ENCODE data around the gene VPS37C. TPM values are rescaled to one million over a fixed set of nuclear protein-coding genes. Genes with fewer than 3 reads are reported as not detected.

VPS37C gene
- total and polyA plus RNA-seq, 2 of the 13 experiments (the other 11 are each of a cell fraction or from before 2014, with no cell fraction given) = 7.5 to 8.8 TPM

DNA sequence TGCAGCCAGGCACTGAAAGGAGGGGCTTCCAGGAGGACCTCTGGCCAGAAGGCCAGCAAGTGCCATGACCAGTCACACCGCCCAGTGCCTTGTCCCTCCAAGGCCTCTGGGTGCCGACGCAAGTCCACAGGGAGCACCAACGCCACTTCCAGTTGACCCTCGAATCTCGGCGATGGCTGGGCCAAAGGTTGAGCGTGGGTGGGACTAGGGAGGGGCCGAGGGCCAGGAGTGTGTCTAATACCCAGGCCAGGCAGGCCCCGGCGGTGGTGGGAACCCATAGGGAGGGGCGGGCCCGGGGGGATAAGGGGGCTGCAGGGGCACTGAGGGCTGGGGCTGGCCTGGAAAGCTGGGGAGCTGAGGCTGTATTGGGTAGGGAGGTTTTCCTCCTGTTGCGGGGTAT lies 29.6 kb downstream of the VPS37C start (continued):
- TF ChIP-seq ZNF572 (CRISPR knock-in tag; IDR thresholded peaks at IDR 0.05) = no peak
- no peak for TF ChIP-seq ZNF772 (CRISPR knock-in tag; IDR thresholded peaks at IDR 0.05)
- no peak for TF ChIP-seq RFX1 (IDR thresholded peaks at IDR 0.05)
- TF ChIP-seq SMAD1 (CRISPR knock-in tag; IDR thresholded peaks at IDR 0.05; ENCODE audit: borderline replicate concordance, low read depth) = no peak

- no peaks in the 10 kb centered on the region for H3K79me2 ChIP-seq (ENCODE audit: insufficient read depth, low read length)
- DNase-seq (ENCODE audit: low spot score) (no peak), ATAC-seq (no peak), FAIRE-seq (no peak)
- ChIA-PET POLR2A (no interaction called here), CTCF (ENCODE audit: low intra/inter-chr PET ratio, low total read pairs) (interaction anchor here (2.6 kb wide), 1 partner anchor 56 kb away, joined by 35 read pairs; no protein-coding TSS in a partner anchor)
- H2AFZ ChIP-seq (ENCODE audit: low read length) = no peak overlapping the region
- H3K27ac ChIP-seq (ENCODE audit: extremely low read length, insufficient read depth, low read length) = no peak overlapping the region
- peaks cover 6% of the 10 kb centered on the region for H3K4me1 ChIP-seq (ENCODE audit: insufficient read depth, low read length)
- no peaks in the 10 kb centered on the region for H3K9me3 ChIP-seq (ENCODE audit: low read length)
- H3K36me3 ChIP-seq (replicated peaks in 1 of 2; ENCODE audit: control insufficient read depth in 1 of 2, insufficient read depth in 2 of 2, low read length in 2 of 2) = peaks cover 4 to 12% of the 10 kb centered on the region in 2 experiments; a peak in 2 of 5 replicates
- H4K20me1 ChIP-seq (ENCODE audit: insufficient read depth, low read length) = no peaks in the 10 kb centered on the region
- H3K9ac ChIP-seq (ENCODE audit: insufficient read depth, low read depth, low read length) = no peak overlapping the region
- no TSS peak for BruUV-seq (replicated peaks)
- H3K4me2 ChIP-seq (ENCODE audit: low read depth, low read length) = no peak overlapping the region
- 99% methylated on average over 7 of the region's 8 CpGs for WGBS (ENCODE audit: low lambda C conversion rate)
- intact Hi-C loops (cut with micrococcal nuclease; ENCODE audit: unreplicated experiment) (no loop called here), in situ Hi-C loops (cut with HindIII; ENCODE audit: extremely low pct_ligation_motif_present, low pct_unique_long_range_greater_than_20kb) (no loop called here)
- 0 out of 5 replicates have a peak, but pooled peaks cover 0 to 1% of the 10 kb centered on the region in 2 experiments for H3K27me3 ChIP-seq (ENCODE audit: control insufficient read depth in 1 of 2, insufficient read depth in 2 of 2, low read length in 2 of 2)
- H3K4me3 ChIP-seq (replicated peaks in 1 of 3; ENCODE audit: insufficient read depth in 1 of 3, low read depth in 2 of 3, low read length in 3 of 3) = no peak overlapping the region
- TF ChIP-seq ZNF879 (CRISPR knock-in tag; IDR thresholded peaks at IDR 0.05) (no peak), RERE (CRISPR knock-in tag; IDR thresholded peaks at IDR 0.05; ENCODE audit: low read depth) (no peak), ARID3A (IDR thresholded peaks at IDR 0.05; ENCODE audit: low read depth, low read length) (no peak), NPAS2 (CRISPR knock-in tag; IDR thresholded peaks at IDR 0.05; ENCODE audit: borderline replicate concordance) (no peak), SMARCE1 (IDR thresholded peaks at IDR 0.05; ENCODE audit: borderline replicate concordance) (no peak), ZNF616 (CRISPR knock-in tag; IDR thresholded peaks at IDR 0.05; ENCODE audit: low read depth) (no peak), ZFP36 (IDR thresholded peaks at IDR 0.05; ENCODE audit: borderline replicate concordance, low read depth, low read length, partially characterized antibody) (no peak), ZNF333 (CRISPR knock-in tag; IDR thresholded peaks at IDR 0.05; ENCODE audit: borderline replicate concordance) (no peak), MYNN (CRISPR knock-in tag; IDR thresholded peaks at IDR 0.05; ENCODE audit: low read depth) (no peak), KMT2B (CRISPR knock-in tag; IDR thresholded peaks at IDR 0.05) (no peak), FOXA3 (CRISPR knock-in tag; IDR thresholded peaks at IDR 0.05) (no peak), LCORL (IDR thresholded peaks at IDR 0.05) (no peak), LCORL (CRISPR knock-in tag; IDR thresholded peaks at IDR 0.05) (no peak), CHCHD3 (CRISPR knock-in tag; IDR thresholded peaks at IDR 0.05) (no peak)
These were observed 30.0 kb downstream of the VPS37C start for GRCh38 chr11:61131186-61131585.

Data from HepG2 (cell line).